Gastrocnemius medialis (tissue), 4 donors: ENCODE measurements around the gene FRRS1L.

Experiments
- CTCF ChIP-seq, 5 experiments: fragments of 450-650 bp in 3 of 5; fragments of 200-600 bp in 2 of 5; sonication (generic) in 2 of 5; IDR thresholded peaks in 4 of 5; conservative IDR thresholded peaks in 1 of 5; 1 replicate in 4 of 5; 2 replicates in 1 of 5; pipeline ENCODE4 v1.5.1; 2016 to 2019; ENCODE audit warnings: antibody characterized with exemption in 5 of 5, mild to moderate bottlenecking in 3 of 5, moderate library complexity in 3 of 5
- POLR2A ChIP-seq, 2 donors: fragments of 450-650 bp; IDR thresholded peaks; one replicate each; pipeline ENCODE4 v1.6.1; 2017; ENCODE audit warnings: antibody characterized with exemption in 2 of 2, mild to moderate bottlenecking in 2 of 2, moderate library complexity in 2 of 2

GRCh38 chr9:109172935-109173334 is 5.9 kb upstream of the FRRS1L start:
- TF ChIP-seq CTCF (IDR thresholded peaks at IDR 0.05 in 4 of 5, conservative IDR thresholded peaks at IDR 0.05 in 1 of 5) = no peak
- no peak for TF ChIP-seq POLR2A (IDR thresholded peaks at IDR 0.05)
